Stomach (tissue), 9 donors: ENCODE results near the gene PDGFRB. TPM values are rescaled to one million over a fixed set of nuclear protein-coding genes. Genes with fewer than 3 reads are reported as not detected.

Experiments used
- DNase-seq, 2 donors: peaks; one replicate each; pipeline versions ENCODE4 v3.0.0 to v3.0.0-alpha.2; 2013 to 2019
- H3K27ac ChIP-seq, 5 donors: fragments of 200-600 bp in 4 of 5; sonication (generic) in 4 of 5; one replicate each; pipeline ENCODE4 v1.5.1; 2013 to 2019; ENCODE audit warnings: mild to moderate bottlenecking in 1 of 5, moderate library complexity in 1 of 5
- H3K27me3 ChIP-seq, 3 donors: fragments of 200-600 bp; sonication (generic); one replicate each; pipeline ENCODE4 v1.5.1; 2017 to 2019; ENCODE audit warnings: mixed run types in 1 of 3
- H3K36me3 ChIP-seq, 4 donors: fragments of 200-600 bp; sonication (generic); 1 replicate in 3 of 4; 2 replicates in 1 of 4; pipeline ENCODE4 v1.5.1; 2016 to 2019
- H3K4me1 ChIP-seq, 4 donors: fragments of 200-600 bp; sonication (generic); one replicate each; pipeline ENCODE4 v1.5.1; 2016 to 2019
- H3K4me3 ChIP-seq, 4 donors: fragments of 200-600 bp; sonication (generic) in 3 of 4; one replicate each; pipeline ENCODE4 v1.5.1; 2016 to 2019; ENCODE audit warnings: mild to moderate bottlenecking in 1 of 4
- H3K9me3 ChIP-seq, 4 donors: fragments of 200-600 bp; sonication (generic); one replicate each; pipeline ENCODE4 v1.5.1; 2016 to 2019
- EP300 ChIP-seq: sonication (generic); formaldehyde crosslinking; IDR thresholded peaks from one replicate; pipeline ENCODE4 v1.6.1; 2017; ENCODE audit warnings: antibody characterized with exemption
- POLR2A ChIP-seq, 4 donors: fragments of 450-650 bp; IDR thresholded peaks; one replicate each; pipeline ENCODE4 v1.6.1; 2016; ENCODE audit warnings: antibody characterized with exemption in 4 of 4, control low read depth in 2 of 4, mild to moderate bottlenecking in 1 of 4, moderate library complexity in 1 of 4
- POLR2AphosphoS5 ChIP-seq, 3 donors: sonication (generic); formaldehyde crosslinking; IDR thresholded peaks; one replicate each; pipeline ENCODE4 v1.6.1; 2016; ENCODE audit warnings: antibody characterized with exemption in 3 of 3
- WGBS, 5 donors: extraction: QIAGEN DNeasy Blood & Tissue Kit in 3 of 5; methylation state at CpG; one replicate each; pipeline versions ENCODE4 v1.1.5 to v1.1.7; 2013 to 2018; 5-methylcytosine and 5-hydroxymethylcytosine counted together
- intact Hi-C: fragments of 100-400 bp; cut with DNase I; formaldehyde crosslinking; loops from one replicate; pipeline ENCODE4 v1.15.1; 2023; ENCODE audit warnings: low total_unique reads
- polyA plus RNA-seq, 3 donors: library from polyadenylated mRNA; stranded (reverse); fragments of 200-250 nt; gene quantifications; one replicate each; pipeline ENCODE4 v1.2.3, GENCODE V29; 2013
- total RNA-seq, 5 donors: library from RNA; depleted of rRNA; stranded (reverse); fragments of >200 nt; gene quantifications; one replicate each; pipeline versions ENCODE4 v1.1.0 to v1.2.3, GENCODE V29; 2014 to 2016
- TF ChIP-seq, protein P1 (sequence below), 7 experiments: fragments of 450-650 bp in 4 of 7; fragments of 200-600 bp in 3 of 7; sonication (generic) in 3 of 7; IDR thresholded peaks; one replicate each; pipeline ENCODE4 v1.5.1; 2016 to 2019; ENCODE audit warnings: antibody characterized with exemption in 7 of 7, control low read depth in 2 of 7, mild to moderate bottlenecking in 1 of 7
- donor health status: healthy with polysubstance abuse.
- donor health status: Bipolar disorder and iron deficiency.
- donor health status: healthy.

PDGFRB gene
- total and polyA plus RNA-seq, 8 donors, result 4.7 to 71.2 (median 34.6) TPM

DNA sequence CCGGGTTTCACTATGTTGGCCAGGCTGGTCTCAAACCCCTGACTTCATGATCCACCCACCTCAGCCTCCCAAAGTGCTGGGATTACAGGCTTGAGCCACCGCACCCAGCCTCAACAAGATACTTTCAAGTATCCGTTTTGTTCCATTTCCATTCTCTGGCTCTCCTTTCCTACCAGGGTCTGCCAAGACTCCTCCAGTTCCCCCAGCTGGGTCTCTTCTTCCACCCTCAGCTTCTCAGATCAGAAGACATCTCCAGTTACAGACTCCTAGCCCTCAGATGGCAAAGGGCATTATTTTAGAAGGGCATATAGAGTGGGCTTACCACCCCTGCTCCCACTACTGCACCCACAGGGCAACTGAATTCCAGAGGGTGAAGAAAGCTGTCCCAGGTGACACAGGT is 1.5 kb upstream of the PDGFRB start:
- Histone ChIP-seq H3K9me3 (no peaks in the 10 kb centered on the region), H3K27ac (peak overlapping the region in 4 of 5 donors; percentile 77 to 84 (median 82)), H3K36me3 (no peaks in the 10 kb centered on the region), H3K4me1 (peaks cover 11 to 44% (median 19%) of the 10 kb centered on the region in 4 donors), H3K27me3 (peaks cover 0 to 15% (median 8%) of the 10 kb centered on the region in 3 donors), H3K4me3 (no peak overlapping the region)
- WGBS, 5 donors, result 75 to 86% (median 80%) methylated on average over 3 of the region's 3 CpGs
- TF ChIP-seq EP300, result no peak
- TF ChIP-seq POLR2A (IDR thresholded peaks at IDR 0.05), result no peak
- no peak for TF ChIP-seq POLR2AphosphoS5 (IDR thresholded peaks at IDR 0.05)
- intact Hi-C loops, result no loop called here
- peak in 1 of 2 donors; percentile 65 for DNase-seq

GRCh38 chr5:150156540-150156939 is 895 bp upstream of the PDGFRB start:
- H3K36me3 ChIP-seq, result no peaks in the 10 kb centered on the region
- H3K27me3 ChIP-seq, result peaks cover 0 to 15% (median 8%) of the 10 kb centered on the region in 3 donors
- TF ChIP-seq POLR2AphosphoS5 (IDR thresholded peaks at IDR 0.05), result no peak
- TF ChIP-seq EP300, result no peak
- TF ChIP-seq POLR2A (IDR thresholded peaks at IDR 0.05), result no peak
- TF ChIP-seq, protein P1, sequence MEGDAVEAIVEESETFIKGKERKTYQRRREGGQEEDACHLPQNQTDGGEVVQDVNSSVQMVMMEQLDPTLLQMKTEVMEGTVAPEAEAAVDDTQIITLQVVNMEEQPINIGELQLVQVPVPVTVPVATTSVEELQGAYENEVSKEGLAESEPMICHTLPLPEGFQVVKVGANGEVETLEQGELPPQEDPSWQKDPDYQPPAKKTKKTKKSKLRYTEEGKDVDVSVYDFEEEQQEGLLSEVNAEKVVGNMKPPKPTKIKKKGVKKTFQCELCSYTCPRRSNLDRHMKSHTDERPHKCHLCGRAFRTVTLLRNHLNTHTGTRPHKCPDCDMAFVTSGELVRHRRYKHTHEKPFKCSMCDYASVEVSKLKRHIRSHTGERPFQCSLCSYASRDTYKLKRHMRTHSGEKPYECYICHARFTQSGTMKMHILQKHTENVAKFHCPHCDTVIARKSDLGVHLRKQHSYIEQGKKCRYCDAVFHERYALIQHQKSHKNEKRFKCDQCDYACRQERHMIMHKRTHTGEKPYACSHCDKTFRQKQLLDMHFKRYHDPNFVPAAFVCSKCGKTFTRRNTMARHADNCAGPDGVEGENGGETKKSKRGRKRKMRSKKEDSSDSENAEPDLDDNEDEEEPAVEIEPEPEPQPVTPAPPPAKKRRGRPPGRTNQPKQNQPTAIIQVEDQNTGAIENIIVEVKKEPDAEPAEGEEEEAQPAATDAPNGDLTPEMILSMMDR (IDR thresholded peaks at IDR 0.05), result no peak
- no peaks in the 10 kb centered on the region for H3K9me3 ChIP-seq
- peaks cover 11 to 43% (median 19%) of the 10 kb centered on the region in 4 donors for H3K4me1 ChIP-seq
- WGBS, 5 donors, result 62 to 76% (median 73%) methylated on average over 4 of the region's 4 CpGs
- H3K4me3 ChIP-seq, result peak overlapping the region in 1 of 4 donors; percentile 48
- DNase-seq, result no peak
- H3K27ac ChIP-seq, result peak overlapping the region; percentile 64 to 84 (median 81)
- intact Hi-C loops, result no loop called here

GRCh38 chr5:150156027-150156368 is 353 bp upstream of the PDGFRB start:
- peaks cover 0 to 15% (median 8%) of the 10 kb centered on the region in 3 donors for H3K27me3 ChIP-seq
- intact Hi-C loops, result no loop called here
- H3K36me3 ChIP-seq, result no peaks in the 10 kb centered on the region
- peaks cover 11 to 42% (median 20%) of the 10 kb centered on the region in 4 donors for H3K4me1 ChIP-seq
- H3K4me3 ChIP-seq, result peak overlapping the region; percentile 42 to 54 (median 46)
- no peaks in the 10 kb centered on the region for H3K9me3 ChIP-seq
- DNase-seq, result no peak
- 10 to 24% (median 14%) methylated on average over 9 of the region's 9 CpGs for WGBS, 5 donors
- H3K27ac ChIP-seq, result peak overlapping the region; percentile 64 to 84 (median 81)
- TF ChIP-seq, protein P1 (IDR thresholded peaks at IDR 0.05), result no peak
- TF ChIP-seq POLR2AphosphoS5 (IDR thresholded peaks at IDR 0.05), result no peak
- no peak for TF ChIP-seq EP300
- TF ChIP-seq POLR2A (IDR thresholded peaks at IDR 0.05), result no peak

DNA sequence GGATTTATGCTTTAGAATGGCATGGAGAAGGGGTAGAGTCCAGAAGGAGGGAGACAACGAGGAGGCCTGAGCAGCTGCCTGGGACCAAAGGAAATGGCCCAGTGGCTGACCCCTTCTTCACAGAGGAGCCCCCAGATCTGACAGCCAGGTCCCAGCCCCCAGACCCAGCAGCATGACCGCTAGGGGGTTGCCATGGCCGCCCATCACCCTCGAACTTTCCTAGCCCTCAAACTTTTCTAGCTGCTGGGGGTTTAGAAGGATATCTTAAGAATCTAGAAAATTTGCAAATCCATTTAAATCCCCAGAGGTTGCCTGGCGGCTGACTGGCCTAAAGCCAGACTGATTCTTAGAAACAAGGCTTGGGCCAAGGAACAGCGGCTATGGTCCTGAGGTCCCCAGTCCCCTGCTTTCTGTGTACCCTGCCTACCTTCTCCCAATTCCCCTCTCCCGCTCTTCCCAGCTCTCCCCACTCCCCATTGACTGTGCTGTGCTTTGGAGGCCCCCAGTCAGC is 972 bp downstream of the PDGFRB start:
- H3K36me3 ChIP-seq, result no peaks in the 10 kb centered on the region
- peak overlapping the region; percentile 25 to 84 (median 81) for H3K27ac ChIP-seq
- peaks cover 11 to 42% (median 24%) of the 10 kb centered on the region in 4 donors for H3K4me1 ChIP-seq
- intact Hi-C loops, result no loop called here
- DNase-seq, result peak in 1 of 2 donors; percentile 22
- H3K4me3 ChIP-seq, result peak overlapping the region; percentile 42 to 54 (median 46)
- peaks cover 0 to 15% (median 8%) of the 10 kb centered on the region in 3 donors for H3K27me3 ChIP-seq
- no peaks in the 10 kb centered on the region for H3K9me3 ChIP-seq
- 61 to 76% (median 67%) methylated on average over 5 to 7 of the region's 7 CpGs for WGBS, 5 donors
- TF ChIP-seq POLR2AphosphoS5 (IDR thresholded peaks at IDR 0.05), result no peak
- TF ChIP-seq EP300, result no peak
- no peak for TF ChIP-seq POLR2A (IDR thresholded peaks at IDR 0.05)
- TF ChIP-seq, protein P1 (IDR thresholded peaks at IDR 0.05), result no peak
